Osteoblast (primary cell): ENCODE data around the gene CCDC85C. TPM values are rescaled to one million over a fixed set of nuclear protein-coding genes. Genes with fewer than 3 reads are reported as not detected.

Source experiments
- DNase-seq: peaks from one replicate; pipeline ENCODE4 v3.0.0; 2011; ENCODE audit warnings: low spot score, mixed read lengths; ENCODE audit not compliant: insufficient read length; ENCODE audit errors: missing footprints
- H2AFZ ChIP-seq: 2 replicates; pipeline ENCODE4 v1.6.0; 2011; ENCODE audit warnings: mild to moderate bottlenecking, low read length
- H3K27ac ChIP-seq: 2 replicates; pipeline ENCODE4 v1.5.1; 2011; ENCODE audit warnings: mild to moderate bottlenecking, low read depth, low read length, moderate library complexity
- H3K27me3 ChIP-seq: 2 replicates; pipeline ENCODE4 v1.6.0; 2012; ENCODE audit warnings: mild to moderate bottlenecking, control low read depth, inconsistent platforms, low read length, moderate library complexity; ENCODE audit not compliant: insufficient read depth
- H3K36me3 ChIP-seq: 2 replicates; pipeline ENCODE4 v1.5.1; 2011; ENCODE audit warnings: mild to moderate bottlenecking, low read length, control low read depth, moderate library complexity; ENCODE audit not compliant: insufficient read depth
- H3K4me1 ChIP-seq: 2 replicates; pipeline ENCODE4 v1.5.1; 2011; ENCODE audit warnings: mild to moderate bottlenecking, low read length, control low read depth, moderate library complexity; ENCODE audit not compliant: insufficient read depth
- H3K4me2 ChIP-seq: 2 replicates; pipeline ENCODE4 v1.6.0; 2011; ENCODE audit warnings: mild to moderate bottlenecking, low read length; ENCODE audit not compliant: insufficient read depth
- H3K4me3 ChIP-seq: fragments of 200-600 bp; sonication (generic); 3 replicates; pipeline ENCODE4 v1.5.1; 2012; ENCODE audit warnings: mild to moderate bottlenecking, low read length, inconsistent platforms; ENCODE audit not compliant: insufficient read depth
- H3K79me2 ChIP-seq: 2 replicates; pipeline ENCODE4 v1.6.0; 2012; ENCODE audit warnings: mild to moderate bottlenecking, low read length, control low read depth, inconsistent platforms; ENCODE audit not compliant: insufficient read depth
- H3K9me3 ChIP-seq: 2 replicates; pipeline ENCODE4 v1.5.1; 2011; ENCODE audit warnings: low read depth, low read length, control low read depth
- H4K20me1 ChIP-seq: 2 replicates; pipeline ENCODE4 v1.6.0; 2012; ENCODE audit warnings: mild to moderate bottlenecking, low read length, control low read depth; ENCODE audit not compliant: insufficient read depth
- CTCF ChIP-seq: IDR thresholded peaks from 2 replicates; pipeline ENCODE4 v1.5.1; 2011; ENCODE audit warnings: mild to moderate bottlenecking, low read depth, low read length, moderate library complexity; ENCODE audit errors: extremely low read depth
- total RNA-seq: library from RNA; depleted of rRNA; stranded (reverse); fragments of >200 nt; gene quantifications from 2 replicates; pipeline ENCODE4 v1.2.3, GENCODE V29; 2012

Gene CCDC85C
- total RNA-seq, result 3.2 and 3.6 TPM in 2 replicates

GRCh38 chr14:99603471-99604277 is at the start of gene CCDC85C:
Gene CCDC85C (minus strand): TSS chr14:99604207. CDS start chr14:99603959, 248 bp downstream.
- no peak for TF ChIP-seq CTCF
- Histone ChIP-seq H3K4me2 (peak within 1 kb of the TSS; percentile 85), H3K4me1 (peaks cover 21% of the 10 kb centered on the region), H3K27ac (peak within 1 kb of the TSS; percentile 37), H3K79me2 (peaks cover 38% of the 10 kb centered on the region), H3K27me3 (no peaks in the 10 kb centered on the region), H3K36me3 (no peaks in the 10 kb centered on the region), H2AFZ (peak within 1 kb of the TSS; percentile 84), H3K4me3 (peak within 1 kb of the TSS; percentile 84), H3K9me3 (no peaks in the 10 kb centered on the region), H4K20me1 (peaks cover 5% of the 10 kb centered on the region)
- DNase-seq, result peak; percentile 92

GRCh38 chr14:99651953-99652746 is 48.1 kb upstream of the CCDC85C start:
- Histone ChIP-seq H4K20me1 (peaks cover 9% of the 10 kb centered on the region), H3K79me2 (peaks cover 4% of the 10 kb centered on the region), H3K4me2 (no peak overlapping the region), H3K27ac (no peak overlapping the region), H2AFZ (no peak overlapping the region), H3K9me3 (no peaks in the 10 kb centered on the region), H3K4me1 (peaks cover 18% of the 10 kb centered on the region), H3K27me3 (no peaks in the 10 kb centered on the region), H3K4me3 (no peak overlapping the region), H3K36me3 (no peaks in the 10 kb centered on the region)
- TF ChIP-seq CTCF, result no peak
- DNase-seq, result peak; percentile 56

- Histone ChIP-seq H3K36me3 (no peaks in the 10 kb centered on the region), H3K4me1 (peaks cover 20% of the 10 kb centered on the region), H3K9me3 (no peaks in the 10 kb centered on the region), H4K20me1 (no peaks in the 10 kb centered on the region), H3K27ac (no peak overlapping the region), H3K4me2 (no peak overlapping the region), H3K27me3 (no peaks in the 10 kb centered on the region), H2AFZ (no peak overlapping the region), H3K79me2 (peaks cover 11% of the 10 kb centered on the region), H3K4me3 (no peak overlapping the region)
- DNase-seq, result peak; percentile 59
- TF ChIP-seq CTCF, result no peak
Measured at GRCh38 chr14:99650189-99650588, 46.2 kb upstream of the CCDC85C start.

GRCh38 chr14:99649643-99650042 is 45.6 kb upstream of the CCDC85C start:
- Histone ChIP-seq H4K20me1 (no peaks in the 10 kb centered on the region), H3K79me2 (peaks cover 11% of the 10 kb centered on the region), H3K9me3 (no peaks in the 10 kb centered on the region), H3K4me2 (no peak overlapping the region), H3K27ac (no peak overlapping the region), H2AFZ (no peak overlapping the region), H3K36me3 (no peaks in the 10 kb centered on the region), H3K4me3 (no peak overlapping the region), H3K4me1 (peaks cover 20% of the 10 kb centered on the region), H3K27me3 (no peaks in the 10 kb centered on the region)
- no peak for TF ChIP-seq CTCF
- DNase-seq, result no peak
